ENCODE data around the gene ITGAX. TPM values are rescaled to one million over a fixed set of nuclear protein-coding genes. Genes with fewer than 3 reads are reported as not detected.

ITGAX gene
- total and polyA plus RNA-seq, 2 of the 8 experiments (the other 6 are each of a cell fraction or from before 2014, with no cell fraction given) = 0.30 TPM; not detected in 1

GRCh38 chr16:31305219-31305618 is 49.8 kb upstream of the ITGAX start:
- Histone ChIP-seq H2BK12ac (ENCODE audit: low read depth, low read length) (no peak overlapping the region), H3K36me3 (ENCODE audit: control insufficient read depth in 2 of 4, insufficient read depth in 4 of 4, low read length in 3 of 4) (no peaks in the 10 kb centered on the region), H3K23ac (ENCODE audit: insufficient read length) (no peak overlapping the region), H4K20me1 (replicated peaks in 1 of 2; ENCODE audit: control insufficient read depth in 1 of 2, insufficient read depth in 2 of 2, low read length in 2 of 2) (no peaks in the 10 kb centered on the region), H3K9ac (replicated peaks in 1 of 4; ENCODE audit: extremely low read depth in 1 of 4, low read depth in 3 of 4, low read length in 3 of 4) (no peak overlapping the region), H3K9me3 (ENCODE audit: insufficient read depth in 2 of 2, low read depth in 1 of 2, low read length in 1 of 2) (no peaks in the 10 kb centered on the region), H3K79me2 (ENCODE audit: control insufficient read depth in 1 of 2, insufficient read depth in 2 of 2, low read length in 2 of 2) (no peaks in the 10 kb centered on the region), H2BK15ac (ENCODE audit: low read length) (no peak overlapping the region), H2BK5ac (ENCODE audit: low read depth, low read length) (no peak overlapping the region), H2BK120ac (replicated peaks; ENCODE audit: low read depth, low read length) (no peak overlapping the region), H3K79me1 (ENCODE audit: low read depth, low read length) (no peaks in the 10 kb centered on the region), H2BK20ac (ENCODE audit: low read length) (no peak overlapping the region), H3K4me2 (ENCODE audit: insufficient read depth in 1 of 2, low read depth in 2 of 2, low read length in 2 of 2) (no peak overlapping the region), H3K18ac (ENCODE audit: extremely low read depth, low read length) (no peak overlapping the region), H4K5ac (ENCODE audit: insufficient read length, low read depth, low read length) (no peak overlapping the region), H3K4ac (replicated peaks; ENCODE audit: insufficient read length, low read depth, low read length) (no peak overlapping the region), H3K56ac (replicated peaks; ENCODE audit: insufficient read length, low read depth, low read length) (no peak overlapping the region), H3K14ac (ENCODE audit: insufficient read length) (no peak overlapping the region), H3K4me1 (replicated peaks in 1 of 4; ENCODE audit: control insufficient read depth in 3 of 4, insufficient read depth in 4 of 4, low read length in 3 of 4) (no peaks in the 10 kb centered on the region), H3K23me2 (ENCODE audit: low read depth, low read length) (no peaks in the 10 kb centered on the region), H3K27me3 (replicated peaks in 1 of 4; ENCODE audit: control insufficient read depth in 3 of 4, extremely low read depth in 1 of 4, insufficient read depth in 3 of 4, low read length in 3 of 4) (no peaks in the 10 kb centered on the region), H4K91ac (replicated peaks; ENCODE audit: insufficient read length, low read length) (no peak overlapping the region), H2AK5ac (ENCODE audit: low read depth, low read length) (no peak overlapping the region), H3K4me3 (ENCODE audit: extremely low read depth in 1 of 4, insufficient read depth in 2 of 4, low read depth in 3 of 4, low read length in 4 of 4) (no peak overlapping the region), H2AFZ (ENCODE audit: low read length) (no peak overlapping the region), H3K27ac (ENCODE audit: low read depth, low read length) (no peak overlapping the region), H4K8ac (ENCODE audit: extremely low read depth, insufficient read depth, low read length) (no peak overlapping the region)
- ChIA-PET POLR2A (ENCODE audit: partially characterized antibody) (interaction anchor here (0.8 kb wide), 1 partner anchor 122 kb away, joined by 3 read pairs; no protein-coding TSS in a partner anchor), CTCF (ENCODE audit: partially characterized antibody) (no interaction called here)
- FAIRE-seq = no peak
- no peak for DNase-seq (ENCODE audit: low read depth in 1 of 2, low spot score in 2 of 2)
- TF ChIP-seq, protein P1, sequence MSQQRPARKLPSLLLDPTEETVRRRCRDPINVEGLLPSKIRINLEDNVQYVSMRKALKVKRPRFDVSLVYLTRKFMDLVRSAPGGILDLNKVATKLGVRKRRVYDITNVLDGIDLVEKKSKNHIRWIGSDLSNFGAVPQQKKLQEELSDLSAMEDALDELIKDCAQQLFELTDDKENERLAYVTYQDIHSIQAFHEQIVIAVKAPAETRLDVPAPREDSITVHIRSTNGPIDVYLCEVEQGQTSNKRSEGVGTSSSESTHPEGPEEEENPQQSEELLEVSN (IDR thresholded peaks at IDR 0.05) = no peak
- TF ChIP-seq SIN3A (conservative IDR thresholded peaks at IDR 0.05 in 1 of 2, IDR thresholded peaks at IDR 0.05 in 1 of 2; ENCODE audit: low read depth in 1 of 2, low read length in 2 of 2) (no peak), POLR2AphosphoS5 (IDR thresholded peaks at IDR 0.05; ENCODE audit: low read depth, low read length) (no peak), TAF1 (IDR thresholded peaks at IDR 0.05; ENCODE audit: low read depth, low read length) (no peak), PHF8 (conservative IDR thresholded peaks at IDR 0.05; ENCODE audit: low read depth, low read length) (no peak), CHD1 (IDR thresholded peaks at IDR 0.05; ENCODE audit: low read depth, low read length) (no peak), BRCA1 (IDR thresholded peaks at IDR 0.05; ENCODE audit: low read depth, low read length) (no peak), RBBP5 (IDR thresholded peaks at IDR 0.05; ENCODE audit: borderline replicate concordance, low read depth, low read length) (no peak), EGR1 (IDR thresholded peaks at IDR 0.05; ENCODE audit: borderline replicate concordance, low read depth, low read length) (no peak), SAP30 (IDR thresholded peaks at IDR 0.05; ENCODE audit: insufficient read depth, insufficient replicate concordance, low read length) (no peak), RFX5 (IDR thresholded peaks at IDR 0.05; ENCODE audit: borderline replicate concordance, low read depth, low read length) (no peak), CHD2 (IDR thresholded peaks at IDR 0.05; ENCODE audit: low read length) (no peak)
- TF ChIP-seq, protein P2, sequence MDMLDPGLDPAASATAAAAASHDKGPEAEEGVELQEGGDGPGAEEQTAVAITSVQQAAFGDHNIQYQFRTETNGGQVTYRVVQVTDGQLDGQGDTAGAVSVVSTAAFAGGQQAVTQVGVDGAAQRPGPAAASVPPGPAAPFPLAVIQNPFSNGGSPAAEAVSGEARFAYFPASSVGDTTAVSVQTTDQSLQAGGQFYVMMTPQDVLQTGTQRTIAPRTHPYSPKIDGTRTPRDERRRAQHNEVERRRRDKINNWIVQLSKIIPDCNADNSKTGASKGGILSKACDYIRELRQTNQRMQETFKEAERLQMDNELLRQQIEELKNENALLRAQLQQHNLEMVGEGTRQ (IDR thresholded peaks at IDR 0.05; ENCODE audit: low read length) = no peak

Data from H1 (cell line).